Measurements from ENCODE around the gene NTRK1.

The NTRK1 gene

GRCh38 chr1:156839426-156840109 is 21.1 kb upstream of the NTRK1 start:
- no peak for DNase-seq

GRCh38 chr1:156840186-156840897 is 20.3 kb upstream of the NTRK1 start:
- DNase-seq, result no peak

- DNase-seq, result no peak
Observed at GRCh38 chr1:156840898-156841279, 19.8 kb upstream of the NTRK1 start.

- no peak for DNase-seq
Observed at GRCh38 chr1:156841295-156841855, 19.3 kb upstream of the NTRK1 start.

- DNase-seq, result no peak
Observed at GRCh38 chr1:156842618-156843300, 17.9 kb upstream of the NTRK1 start.

GRCh38 chr1:156844102-156844501 is 16.6 kb upstream of the NTRK1 start:
- DNase-seq, result no peak

GRCh38 chr1:156844638-156845037 is 16.0 kb upstream of the NTRK1 start:
- no peak for DNase-seq

- no peak for DNase-seq
Observed at GRCh38 chr1:156845055-156845952, 15.4 kb upstream of the NTRK1 start.

- no peak for DNase-seq
Observed at GRCh38 chr1:156845953-156846545, 14.6 kb upstream of the NTRK1 start.

- no peak for DNase-seq
Observed at GRCh38 chr1:156846643-156847042, 14.0 kb upstream of the NTRK1 start.

GRCh38 chr1:156847591-156848460 is 12.8 kb upstream of the NTRK1 start:
- DNase-seq, result no peak

GRCh38 chr1:156848461-156849150 is 12.1 kb upstream of the NTRK1 start:
- no peak for DNase-seq

- DNase-seq, result no peak
Observed at GRCh38 chr1:156849151-156849496, 11.5 kb upstream of the NTRK1 start.

GRCh38 chr1:156851779-156852417 is 8.8 kb upstream of the NTRK1 start:
- no peak for DNase-seq

- DNase-seq, result no peak
Observed at GRCh38 chr1:156852418-156852874, 8.2 kb upstream of the NTRK1 start.

GRCh38 chr1:156853761-156854160 is 6.9 kb upstream of the NTRK1 start:
- DNase-seq, result no peak

GRCh38 chr1:156854634-156855033 is 6.0 kb upstream of the NTRK1 start:
- no peak for DNase-seq

GRCh38 chr1:156856282-156856785 is 4.3 kb upstream of the NTRK1 start:
- no peak for DNase-seq

- no peak for DNase-seq
Observed at GRCh38 chr1:156857532-156857931, 3.1 kb upstream of the NTRK1 start.

- DNase-seq, result no peak
Observed at GRCh38 chr1:156858555-156858956, 2.1 kb upstream of the NTRK1 start.
